Measurements from ENCODE around the gene TMEM97. TPM values are rescaled to one million over a fixed set of nuclear protein-coding genes. Genes with fewer than 3 reads are reported as not detected.
"Not testable (repeated sequence)": the region's sequence is repeated elsewhere in the genome, so short reads cannot be mapped to it uniquely, and the experiment has no call there.

The TMEM97 gene
- total RNA-seq, 2 experiments from 2014 or later = 2.6 to 3.7 TPM

GRCh38 chr17:28291780-28292330 lies 27.1 kb upstream of the TMEM97 start:
- no peaks in the 10 kb centered on the region for H3K9me3 ChIP-seq (ENCODE audit: control insufficient read depth in 1 of 2, insufficient read depth in 1 of 2, low read length in 2 of 2)
- no peaks in the 10 kb centered on the region for H3K27me3 ChIP-seq (ENCODE audit: control insufficient read depth in 1 of 2, insufficient read depth in 2 of 2, low read length in 2 of 2)
- ATAC-seq (ENCODE audit: poor library complexity) (no peak), DNase-seq (no peak)
- H3K4me1 ChIP-seq (ENCODE audit: insufficient read depth, low read length) = no peaks in the 10 kb centered on the region
- H3K36me3 ChIP-seq (ENCODE audit: insufficient read depth, low read length) = no peaks in the 10 kb centered on the region
- Mint-ChIP-seq H3K9me3 (no peaks in the 10 kb centered on the region), H3K36me3 (ENCODE audit: low read depth) (no peaks in the 10 kb centered on the region), H3K27me3 (peaks cover 32% of the 10 kb centered on the region), H3K4me3 (no peak overlapping the region), H3K4me1 (ENCODE audit: low read depth) (no peaks in the 10 kb centered on the region), H3K27ac (no peak overlapping the region)
- TF ChIP-seq CTCF (IDR thresholded peaks at IDR 0.05) = no peak
- no peak overlapping the region for H3K27ac ChIP-seq (ENCODE audit: low read depth in 1 of 2, low read length in 2 of 2)
- intact Hi-C loops (cut with DNase I, micrococcal nuclease) = no loop called here
- H3K4me3 ChIP-seq (ENCODE audit: low read length) = no peak overlapping the region
- POLR2A ChIA-PET = no interaction called here
- CTCF ChIA-PET = no interaction called here

GRCh38 chr17:28292878-28293277 lies 26.1 kb upstream of the TMEM97 start:
- intact Hi-C loops (cut with DNase I, micrococcal nuclease); POLR2A ChIA-PET; H3K36me3 Mint-ChIP-seq (ENCODE audit: low read depth); H3K4me3 Mint-ChIP-seq; H3K27ac Mint-ChIP-seq; H3K36me3 ChIP-seq (ENCODE audit: insufficient read depth, low read length); DNase-seq; ATAC-seq (ENCODE audit: poor library complexity); H3K4me1 ChIP-seq (ENCODE audit: insufficient read depth, low read length); H3K4me3 ChIP-seq (ENCODE audit: low read length); H3K4me1 Mint-ChIP-seq (ENCODE audit: low read depth); H3K9me3 Mint-ChIP-seq; CTCF ChIA-PET; H3K27ac ChIP-seq (ENCODE audit: low read depth in 1 of 2, low read length in 2 of 2); H3K27me3 ChIP-seq (ENCODE audit: control insufficient read depth in 1 of 2, insufficient read depth in 2 of 2, low read length in 2 of 2); H3K9me3 ChIP-seq (ENCODE audit: control insufficient read depth in 1 of 2, insufficient read depth in 1 of 2, low read length in 2 of 2): not testable (repeated sequence)
- peaks cover 33% of the 10 kb centered on the region for H3K27me3 Mint-ChIP-seq

- H3K4me3 ChIP-seq (ENCODE audit: low read length) = no peak overlapping the region
- H3K27ac ChIP-seq (ENCODE audit: low read depth in 1 of 2, low read length in 2 of 2) = no peak overlapping the region
- intact Hi-C loops (cut with DNase I, micrococcal nuclease) = no loop called here
- no peaks in the 10 kb centered on the region for H3K9me3 ChIP-seq (ENCODE audit: control insufficient read depth in 1 of 2, insufficient read depth in 1 of 2, low read length in 2 of 2)
- H3K9me3 Mint-ChIP-seq = no peaks in the 10 kb centered on the region
- POLR2A ChIA-PET = no interaction called here
- peaks cover 33% of the 10 kb centered on the region for H3K27me3 Mint-ChIP-seq
- H3K27me3 ChIP-seq (ENCODE audit: control insufficient read depth in 1 of 2, insufficient read depth in 2 of 2, low read length in 2 of 2) = no peaks in the 10 kb centered on the region
- no peaks in the 10 kb centered on the region for H3K4me1 Mint-ChIP-seq (ENCODE audit: low read depth)
- DNase-seq (peak in 2 of 14 experiments; percentile 13 to 21), ATAC-seq (ENCODE audit: poor library complexity) (no peak)
- no peaks in the 10 kb centered on the region for H3K36me3 ChIP-seq (ENCODE audit: insufficient read depth, low read length)
- H3K4me1 ChIP-seq (ENCODE audit: insufficient read depth, low read length) = no peaks in the 10 kb centered on the region
- H3K36me3 Mint-ChIP-seq (ENCODE audit: low read depth) = no peaks in the 10 kb centered on the region
- CTCF ChIA-PET = no interaction called here
- no peak overlapping the region for H3K27ac Mint-ChIP-seq
- TF ChIP-seq CTCF (IDR thresholded peaks at IDR 0.05) = no peak
- H3K4me3 Mint-ChIP-seq = no peak overlapping the region
Observed at GRCh38 chr17:28293994-28294393, 25.0 kb upstream of the TMEM97 start.

All from CD4-positive, alpha-beta T cell (primary cell).